Heart left ventricle (tissue), 13 donors: Measurements from ENCODE around the gene NFIC.

Source experiments
- POLR2A ChIP-seq, 2 donors: fragments of 450-650 bp; IDR thresholded peaks; one replicate each; pipeline ENCODE4 v1.6.1; 2017; ENCODE audit warnings: antibody characterized with exemption in 2 of 2, mild to moderate bottlenecking in 2 of 2, moderate library complexity in 2 of 2
- TF ChIP-seq, protein P1 (sequence below), 12 donors: fragments of 200-600 bp; sonication (generic) in 4 of 12; IDR thresholded peaks; one replicate each; pipeline versions ENCODE4 v1.5.0 to v1.8.0; 2018 to 2022; ENCODE audit warnings: antibody characterized with exemption in 12 of 12, mild to moderate bottlenecking in 5 of 12
- donor health status: ischemic (EF 13 %, LVEDD 7.1; RV severe dilation, severe dysfunction).
- donor health status: DM: no; HTN: yes; CAD: no.
- donor health status: DM: no; HTN: no; CAD: no.
- donor health status: ischemic (EF 25% LVEDD 6.9; RV normal size, moderate dysfunction).
- donor health status: ischemic (EF 25% LVEDD 5.7; RV mildly dilated, moderate dysfunction).
- donor health status: ischemic (EF 35%, LVEDD 5.7; RV mildly dilated, moderate dysfunction).
- donor health status: nonischemic (EF 11% LVEDD 7.7; RV severe dilation, severe dysfunction).
- donor health status: DM: yes; HTN: yes; CAD: no.
- donor health status: PGD.
- donor health status: ischemic (EF 29% LVEDD 5.4; RV normal size, mild dysfunction).
- donor health status: nonischemic (EF 23%, LVEDD 6.1; RV moderate dilation, normal function).

DNA sequence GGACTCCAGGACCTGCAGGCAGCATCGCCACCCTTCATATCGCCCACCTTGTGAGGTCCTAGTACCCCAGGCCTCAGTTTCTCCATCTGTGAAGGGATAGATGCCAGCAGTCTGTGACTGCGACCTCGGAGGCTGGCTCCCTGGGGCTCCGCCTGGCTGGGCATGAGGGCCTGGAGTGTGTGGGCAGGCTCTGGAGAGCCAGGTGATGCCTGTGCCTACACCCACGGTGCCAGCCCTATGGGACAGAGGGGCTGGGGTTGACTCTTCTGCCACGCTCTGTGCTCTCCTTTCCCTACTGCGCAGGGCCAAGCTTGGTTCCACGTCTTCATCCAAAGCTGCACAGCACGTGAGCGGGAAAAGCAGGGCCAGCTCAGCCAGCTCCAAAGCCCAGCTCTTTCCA lies 26.0 kb upstream of the NFIC start:
- TF ChIP-seq, protein P1, sequence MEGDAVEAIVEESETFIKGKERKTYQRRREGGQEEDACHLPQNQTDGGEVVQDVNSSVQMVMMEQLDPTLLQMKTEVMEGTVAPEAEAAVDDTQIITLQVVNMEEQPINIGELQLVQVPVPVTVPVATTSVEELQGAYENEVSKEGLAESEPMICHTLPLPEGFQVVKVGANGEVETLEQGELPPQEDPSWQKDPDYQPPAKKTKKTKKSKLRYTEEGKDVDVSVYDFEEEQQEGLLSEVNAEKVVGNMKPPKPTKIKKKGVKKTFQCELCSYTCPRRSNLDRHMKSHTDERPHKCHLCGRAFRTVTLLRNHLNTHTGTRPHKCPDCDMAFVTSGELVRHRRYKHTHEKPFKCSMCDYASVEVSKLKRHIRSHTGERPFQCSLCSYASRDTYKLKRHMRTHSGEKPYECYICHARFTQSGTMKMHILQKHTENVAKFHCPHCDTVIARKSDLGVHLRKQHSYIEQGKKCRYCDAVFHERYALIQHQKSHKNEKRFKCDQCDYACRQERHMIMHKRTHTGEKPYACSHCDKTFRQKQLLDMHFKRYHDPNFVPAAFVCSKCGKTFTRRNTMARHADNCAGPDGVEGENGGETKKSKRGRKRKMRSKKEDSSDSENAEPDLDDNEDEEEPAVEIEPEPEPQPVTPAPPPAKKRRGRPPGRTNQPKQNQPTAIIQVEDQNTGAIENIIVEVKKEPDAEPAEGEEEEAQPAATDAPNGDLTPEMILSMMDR (IDR thresholded peaks at IDR 0.05), result no peak
- no peak for TF ChIP-seq POLR2A (IDR thresholded peaks at IDR 0.05)
